PC-3 (cell line): ENCODE measurements around the gene ABCC5. TPM values are rescaled to one million over a fixed set of nuclear protein-coding genes. Genes with fewer than 3 reads are reported as not detected.

Source experiments
- ATAC-seq: fragments of 200-7000 bp; cut with Tn5 transposase; 2 replicates; pipeline ENCODE4 v1.9.1; 2020; ENCODE audit warnings: mild to moderate bottlenecking, moderate library complexity
- BruUV-seq: library from RNA; stranded (reverse); fragments of 400-500 nt; replicated peaks from 2 replicates; lab custom pipeline; 2021; lab: Mats Ljungman, UMichigan
- CTCF ChIA-PET: fragments of 300-600 bp; sonication (Branson Sonifier 250); formaldehyde crosslinking; loops from one replicate; lab custom pipeline; 2022; ENCODE audit warnings: antibody characterized with exemption; lab: Charles Lee
- POLR2A ChIA-PET: fragments of 300-600 bp; sonication (Branson Sonifier 250); formaldehyde crosslinking; loops from one replicate; lab custom pipeline; 2022; ENCODE audit warnings: antibody characterized with exemption; ENCODE audit not compliant: unreplicated experiment; lab: Charles Lee
- DNase-seq: peaks from one replicate; pipeline ENCODE4 v3.0.0-alpha.2; 2015
- H2AFZ ChIP-seq: fragments of 300-600 bp; sonication (generic); 2 replicates; pipeline ENCODE4 v1.6.0; 2016; ENCODE audit warnings: antibody characterized with exemption, low read length
- H3F3A ChIP-seq: fragments of 300-600 bp; sonication (generic); one replicate; pipeline ENCODE4 v1.6.0; 2017; ENCODE audit warnings: antibody characterized with exemption, low read length, control low read depth, mild to moderate bottlenecking; ENCODE audit not compliant: unreplicated experiment
- H3K27ac ChIP-seq: fragments of 300-600 bp; sonication (generic); 2 replicates; pipeline ENCODE4 v1.5.1; 2016; ENCODE audit warnings: mild to moderate bottlenecking, low read length
- H3K27me3 ChIP-seq: fragments of 300-600 bp; sonication (generic); 2 replicates; pipeline ENCODE4 v1.6.1; 2016; ENCODE audit warnings: low read length, mixed read lengths
- H3K36me3 ChIP-seq: fragments of 300-600 bp; sonication (generic); 2 replicates; pipeline ENCODE4 v1.6.1; 2016; ENCODE audit warnings: low read depth, mixed run types, low read length, mixed read lengths
- H3K4me1 ChIP-seq: fragments of 300-600 bp; sonication (generic); 2 replicates; pipeline ENCODE4 v1.5.1; 2016; ENCODE audit warnings: low read length; ENCODE audit not compliant: insufficient read depth
- H3K4me2 ChIP-seq: fragments of 300-600 bp; sonication (generic); 2 replicates; pipeline ENCODE4 v1.6.0; 2016; ENCODE audit warnings: low read length
- H3K4me3 ChIP-seq: fragments of 300-600 bp; sonication (generic); 2 replicates; pipeline ENCODE4 v1.5.1; 2016; ENCODE audit warnings: mild to moderate bottlenecking, low read length, mixed read lengths
- H3K79me2 ChIP-seq: fragments of 300-600 bp; sonication (generic); 2 replicates; pipeline ENCODE4 v1.6.1; 2017; ENCODE audit warnings: low read length, mixed read lengths
- H3K9ac ChIP-seq: fragments of 300-600 bp; sonication (generic); 2 replicates; pipeline ENCODE4 v1.6.0; 2016; ENCODE audit warnings: mild to moderate bottlenecking, low read length
- H3K9me2 ChIP-seq: fragments of 300-600 bp; sonication (generic); replicated peaks from 2 replicates; pipeline ENCODE4 v1.6.1; 2016; ENCODE audit warnings: mixed run types, low read length, mixed read lengths
- H3K9me3 ChIP-seq: fragments of 300-600 bp; sonication (generic); 2 replicates; pipeline ENCODE4 v1.6.1; 2016; ENCODE audit warnings: low read length, mixed read lengths
- H4K20me1 ChIP-seq: fragments of 300-600 bp; sonication (generic); 2 replicates; pipeline ENCODE4 v1.6.1; 2016; ENCODE audit warnings: low read length, mixed read lengths
- EZH2 ChIP-seq: fragments of 300-600 bp; sonication (generic); IDR thresholded peaks from one replicate; pipeline ENCODE4 v1.6.1; 2017; ENCODE audit warnings: antibody characterized with exemption, mild to moderate bottlenecking, low read length; ENCODE audit not compliant: unreplicated experiment
- EZH2phosphoT487 ChIP-seq: fragments of 300-600 bp; sonication (generic); IDR thresholded peaks from 2 replicates; pipeline ENCODE4 v1.6.1; 2018; ENCODE audit warnings: mild to moderate bottlenecking, antibody characterized with exemption, low read length, borderline replicate concordance
- intact Hi-C: fragments of 100-400 bp; cut with micrococcal nuclease; formaldehyde crosslinking; loops from 2 replicates; pipeline ENCODE4 v1.9.0; 2023
- total RNA-seq: library from RNA; depleted of rRNA; stranded (reverse); fragments of >200 nt; gene quantifications from 2 replicates; pipeline ENCODE4 v1.2.3, GENCODE V29; 2014
- TF ChIP-seq, protein P1 (sequence below): fragments of 300-600 bp; sonication (generic); conservative IDR thresholded peaks from 2 replicates; pipeline ENCODE4 v1.5.1; 2017; ENCODE audit warnings: antibody characterized with exemption, low read depth, mild to moderate bottlenecking, low read length

ABCC5 gene
- total RNA-seq, 1 experiment from 2014 or later = 16.1 TPM

DNA sequence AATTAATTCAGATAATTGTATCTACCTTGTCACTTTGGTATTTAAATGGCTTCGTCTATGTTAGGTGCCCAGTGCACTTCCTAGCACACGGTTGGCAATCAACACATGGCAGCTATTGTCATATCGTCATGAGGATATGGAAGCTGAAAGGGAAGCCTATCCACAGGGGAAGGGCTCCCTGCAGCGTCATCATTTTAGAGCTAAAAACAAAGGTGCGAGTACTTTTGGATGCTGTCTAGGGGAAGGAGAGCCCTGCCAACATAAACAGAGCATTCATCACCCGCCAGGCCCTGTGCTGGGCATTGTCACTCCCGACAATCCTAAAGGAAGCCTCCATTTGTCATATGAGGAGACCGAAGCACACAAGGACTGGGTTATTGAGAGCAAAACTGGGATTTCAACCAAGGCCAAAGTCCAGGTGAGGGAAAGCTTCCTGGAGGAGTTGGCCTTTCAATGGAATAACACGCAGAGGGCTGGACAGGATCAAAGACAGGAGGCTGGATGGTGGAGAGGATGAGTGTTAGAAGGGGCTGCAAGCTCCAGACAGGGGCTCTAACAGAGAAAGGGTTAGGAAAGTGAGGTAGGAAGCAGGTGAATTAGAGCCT is 125.0 kb downstream of the ABCC5 start:
- Histone ChIP-seq H4K20me1 (no peaks in the 10 kb centered on the region), H3K27ac (no peak overlapping the region), H3K4me1 (no peaks in the 10 kb centered on the region), H3F3A (no peaks in the 10 kb centered on the region), H2AFZ (peak overlapping the region; percentile 53; the same call in 1 of the 2 replicates), H3K36me3 (no peaks in the 10 kb centered on the region), H3K27me3 (no peaks in the 10 kb centered on the region), H3K4me2 (no peak overlapping the region), H3K4me3 (no peak overlapping the region), H3K79me2 (no peaks in the 10 kb centered on the region), H3K9me3 (no peaks in the 10 kb centered on the region), H3K9me2 (no peaks in the 10 kb centered on the region), H3K9ac (no peak overlapping the region)
- intact Hi-C loops = loop anchor here (5.0 kb wide), 1 partner anchor 650 kb away; no protein-coding TSS in a partner anchor
- BruUV-seq = no TSS peak
- TF ChIP-seq, protein P1, sequence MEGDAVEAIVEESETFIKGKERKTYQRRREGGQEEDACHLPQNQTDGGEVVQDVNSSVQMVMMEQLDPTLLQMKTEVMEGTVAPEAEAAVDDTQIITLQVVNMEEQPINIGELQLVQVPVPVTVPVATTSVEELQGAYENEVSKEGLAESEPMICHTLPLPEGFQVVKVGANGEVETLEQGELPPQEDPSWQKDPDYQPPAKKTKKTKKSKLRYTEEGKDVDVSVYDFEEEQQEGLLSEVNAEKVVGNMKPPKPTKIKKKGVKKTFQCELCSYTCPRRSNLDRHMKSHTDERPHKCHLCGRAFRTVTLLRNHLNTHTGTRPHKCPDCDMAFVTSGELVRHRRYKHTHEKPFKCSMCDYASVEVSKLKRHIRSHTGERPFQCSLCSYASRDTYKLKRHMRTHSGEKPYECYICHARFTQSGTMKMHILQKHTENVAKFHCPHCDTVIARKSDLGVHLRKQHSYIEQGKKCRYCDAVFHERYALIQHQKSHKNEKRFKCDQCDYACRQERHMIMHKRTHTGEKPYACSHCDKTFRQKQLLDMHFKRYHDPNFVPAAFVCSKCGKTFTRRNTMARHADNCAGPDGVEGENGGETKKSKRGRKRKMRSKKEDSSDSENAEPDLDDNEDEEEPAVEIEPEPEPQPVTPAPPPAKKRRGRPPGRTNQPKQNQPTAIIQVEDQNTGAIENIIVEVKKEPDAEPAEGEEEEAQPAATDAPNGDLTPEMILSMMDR = no peak
- no peak for TF ChIP-seq EZH2
- TF ChIP-seq EZH2phosphoT487 = no peak
- ATAC-seq (no peak; the same call in 1 of the 2 replicates), DNase-seq (no peak)
- ChIA-PET CTCF (interaction anchor here (0.6 kb wide), 1 partner anchor 50 kb away, joined by 3 read pairs; no protein-coding TSS in a partner anchor), POLR2A (interaction anchor here (0.5 kb wide), 1 partner anchor 123 kb away, joined by 5 read pairs; no protein-coding TSS in a partner anchor)

DNA sequence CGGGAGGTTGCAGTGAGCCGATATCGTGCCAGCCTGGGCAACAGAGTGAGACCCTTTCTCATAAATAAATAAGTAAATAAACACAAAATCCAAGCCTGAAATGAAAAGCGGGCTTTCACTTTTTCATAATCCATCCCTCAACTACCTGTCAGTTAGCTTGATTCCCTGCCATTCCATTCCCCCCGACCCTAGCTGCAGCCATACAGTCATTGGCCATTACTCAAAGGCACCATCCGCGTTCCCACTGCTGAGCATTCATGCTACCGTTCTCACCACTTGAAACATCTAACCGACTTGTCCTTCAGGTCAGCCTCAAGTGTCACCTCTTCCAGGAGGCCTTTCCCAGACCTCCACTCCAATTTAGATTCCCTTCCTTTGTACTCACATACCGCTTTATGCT is 131.9 kb downstream of the ABCC5 start:
- Histone ChIP-seq H3K4me3 (no peak overlapping the region), H3K4me1 (peaks cover 12% of the 10 kb centered on the region; the same call in 1 of the 2 replicates), H3K9me2 (no peaks in the 10 kb centered on the region), H3K36me3 (peaks cover 5% of the 10 kb centered on the region; the same call in 1 of the 2 replicates), H3F3A (no peaks in the 10 kb centered on the region), H3K9me3 (no peaks in the 10 kb centered on the region), H4K20me1 (peaks cover 13% of the 10 kb centered on the region), H2AFZ (no peak overlapping the region), H3K9ac (no peak overlapping the region), H3K27ac (no peak overlapping the region), H3K27me3 (no peaks in the 10 kb centered on the region), H3K79me2 (peaks cover 38% of the 10 kb centered on the region), H3K4me2 (peak overlapping the region; percentile 92; the same call in 1 of the 2 replicates)
- BruUV-seq = no TSS peak
- ChIA-PET CTCF (no interaction called here), POLR2A (no interaction called here)
- intact Hi-C loops = loop anchor here (1.0 to 2.0 kb wide), 2 partner anchors 40 to 403 kb away; no protein-coding TSS in a partner anchor
- no peak for DNase-seq
- no peak for TF ChIP-seq EZH2phosphoT487
- TF ChIP-seq, protein P1 = no peak
- no peak for TF ChIP-seq EZH2
- ATAC-seq = no peak
